Midbrain (tissue), 1 donor: Measurements from ENCODE around the gene PPIB.

ENCODE experiments used
- DNase-seq: peaks from one replicate; lab custom pipeline; 2025; lab: John Stamatoyannopoulos, UW

PPIB gene

DNA sequence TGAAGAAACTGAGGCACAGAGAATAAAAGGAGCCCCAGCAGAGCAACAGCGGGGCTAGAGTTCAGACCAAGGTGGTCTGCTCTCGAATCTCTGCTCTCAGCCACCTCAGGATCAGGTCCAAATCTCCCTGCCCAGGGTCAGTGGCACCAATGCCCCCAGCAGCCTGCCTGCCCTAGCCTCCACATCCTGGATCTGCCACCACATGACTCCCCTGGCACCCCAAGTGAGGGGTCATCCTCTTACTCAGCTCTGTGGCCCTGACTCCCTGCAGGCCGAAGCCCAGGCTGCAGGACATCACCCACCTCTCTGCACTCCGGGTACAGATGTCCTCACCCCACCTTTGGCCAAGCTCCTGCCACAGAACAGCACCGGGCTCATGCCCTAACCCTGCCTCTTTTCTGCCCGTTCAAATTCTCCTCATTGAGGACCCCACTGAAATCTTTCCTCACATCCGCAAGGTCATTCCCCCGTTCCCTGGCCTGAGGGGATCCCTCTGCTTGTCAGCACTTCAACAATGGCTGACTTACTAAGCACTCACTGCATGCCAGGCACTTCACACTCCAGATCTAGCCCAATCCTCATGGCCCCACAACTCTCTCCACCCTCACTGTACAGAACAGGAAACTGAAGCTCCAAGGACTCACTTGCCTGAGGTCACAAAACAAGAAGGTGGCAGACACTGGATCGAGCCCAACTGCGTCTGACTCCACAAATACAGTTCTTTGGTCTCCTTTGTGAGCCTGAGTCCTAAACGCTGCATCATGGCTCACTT lies 4.3 kb downstream of the PPIB start:
- DNase-seq: no peak

DNA sequence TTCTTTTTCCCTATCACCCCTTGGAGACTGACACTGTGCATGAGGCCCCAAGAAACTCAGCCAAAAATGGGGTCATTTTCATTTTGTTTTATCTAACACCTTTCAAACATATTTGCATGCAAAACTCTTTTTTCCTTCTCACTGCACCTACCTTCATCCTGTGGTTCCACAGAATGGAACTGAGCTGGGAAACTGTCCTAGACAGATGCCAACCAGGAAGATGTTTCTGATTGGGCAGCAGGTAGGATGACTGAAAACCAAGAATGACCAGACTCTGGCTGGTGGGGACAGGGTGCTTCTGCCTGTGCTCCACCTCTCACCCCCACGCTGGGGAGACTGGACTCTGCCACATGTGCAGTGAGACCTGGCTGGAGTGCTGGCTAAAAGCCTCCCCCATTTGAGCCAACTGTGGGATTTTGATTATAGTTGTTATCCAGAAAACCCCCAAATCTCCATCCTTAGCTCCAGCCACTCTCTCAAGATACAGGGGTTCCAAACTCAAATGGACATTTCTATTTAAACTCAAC lies 5.2 kb downstream of the PPIB start:
- DNase-seq: no peak

GRCh38 chr15:64156652-64157331 lies 6.0 kb downstream of the PPIB start:
- DNase-seq: no peak

GRCh38 chr15:64155802-64156651 lies 6.8 kb downstream of the PPIB start:
- no peak for DNase-seq

GRCh38 chr15:64153480-64154367 lies 9.1 kb downstream of the PPIB start:
- DNase-seq: peak; percentile 94

GRCh38 chr15:64152507-64153387 lies 10.1 kb downstream of the PPIB start:
- no peak for DNase-seq

- no peak for DNase-seq
Observed at GRCh38 chr15:64151727-64152506, 10.9 kb downstream of the PPIB start, which contains the start of gene SNX22. SNX22 (plus strand) TSS chr15:64151731; CDS start chr15:64151776, 45 bp downstream.

DNA sequence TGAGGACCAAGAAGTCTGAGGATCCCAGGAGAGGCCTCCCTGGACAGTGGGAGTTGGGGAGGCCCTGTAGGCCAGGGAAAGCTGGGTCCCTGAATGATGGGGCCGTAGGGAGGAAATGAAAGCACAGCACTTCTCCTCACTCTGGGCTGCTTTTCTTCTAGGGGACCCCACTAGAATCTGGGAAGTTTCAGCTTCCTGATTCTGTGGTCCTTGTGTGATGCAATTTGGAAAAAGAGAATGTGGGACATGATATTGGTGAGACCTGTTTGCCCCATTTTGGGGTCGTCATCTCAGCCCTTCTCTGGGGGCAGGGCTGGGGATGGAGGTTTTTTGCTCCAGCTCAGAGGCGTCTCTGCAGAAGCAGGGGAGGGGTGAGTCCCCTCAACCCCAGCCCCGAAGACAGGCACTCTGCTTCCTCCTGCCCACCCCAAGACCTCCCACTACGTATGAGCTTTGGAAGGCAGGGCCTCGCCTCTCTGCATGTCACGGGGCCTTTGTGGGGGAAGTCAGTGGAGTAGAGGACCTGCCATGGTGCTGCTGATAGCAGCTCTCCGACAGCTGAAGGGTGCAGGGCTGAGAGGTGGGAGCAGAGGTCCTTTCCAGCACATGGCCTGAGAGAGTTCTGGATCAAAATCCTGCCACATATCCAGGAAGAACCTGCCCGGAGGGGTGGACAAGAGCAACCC lies 12.8 kb downstream of the PPIB start:
- no peak for DNase-seq

- DNase-seq: no peak
Observed at GRCh38 chr15:64149424-64149823, 13.4 kb downstream of the PPIB start.

DNA sequence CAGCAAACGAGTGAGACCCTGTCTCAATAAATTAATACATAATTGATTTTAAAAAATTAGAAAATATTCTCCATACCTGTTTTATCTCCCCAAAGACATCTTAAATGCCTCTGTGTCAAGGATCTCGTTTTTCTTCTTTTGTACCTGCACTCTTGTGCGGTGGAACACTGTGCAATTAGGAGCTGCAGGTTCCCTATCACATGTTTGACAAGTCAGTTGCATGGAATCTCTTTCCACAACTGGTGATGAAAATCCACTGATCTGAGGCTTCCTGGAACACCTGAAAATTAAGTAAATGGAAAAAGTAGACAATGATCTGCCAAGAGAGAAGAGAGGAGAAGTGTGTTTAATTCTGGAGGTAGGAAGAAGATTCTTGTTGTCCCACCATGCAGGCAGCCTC lies 14.2 kb downstream of the PPIB start:
- DNase-seq: no peak

GRCh38 chr15:64148168-64148567 lies 14.7 kb downstream of the PPIB start:
- DNase-seq: no peak

GRCh38 chr15:64146885-64147681 lies 15.7 kb downstream of the PPIB start:
- peak; percentile 50 for DNase-seq

- no peak for DNase-seq
Observed at GRCh38 chr15:64146520-64146884, 16.3 kb downstream of the PPIB start.

- DNase-seq: no peak
Observed at GRCh38 chr15:64146041-64146440, 16.8 kb downstream of the PPIB start.

GRCh38 chr15:64144565-64145281 lies 18.1 kb downstream of the PPIB start:
- peak; percentile 52 for DNase-seq

GRCh38 chr15:64144192-64144564 lies 18.6 kb downstream of the PPIB start:
- DNase-seq: no peak

DNA sequence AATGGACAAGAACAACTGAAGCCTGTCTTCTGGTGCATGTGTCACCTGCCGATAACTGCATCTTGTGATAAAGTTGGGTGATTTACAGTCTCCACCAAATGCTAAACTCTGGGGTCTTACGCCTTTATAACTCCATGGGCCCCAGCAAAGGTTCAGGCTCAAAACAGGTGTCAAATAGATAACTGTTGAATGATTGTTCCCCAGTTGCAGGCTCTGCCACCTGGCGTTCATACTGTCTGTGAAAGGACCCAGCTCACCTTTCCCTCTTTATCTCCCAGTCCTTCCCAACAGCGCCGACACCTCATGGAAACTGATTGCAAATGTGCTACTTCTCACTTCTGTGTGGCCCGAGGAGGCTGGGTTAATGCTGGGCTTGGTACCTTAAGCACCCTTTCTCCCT lies 19.5 kb downstream of the PPIB start:
- no peak for DNase-seq
